Lower lobe of right lung (tissue), 2 donors: ENCODE results near the gene PCDHA1. TPM values are rescaled to one million over a fixed set of nuclear protein-coding genes. Genes with fewer than 3 reads are reported as not detected.
A peak's percentile ranks its signal among the peaks of the same experiment; 100 is the strongest.
"Not testable (repeated sequence)": the region's sequence is repeated elsewhere in the genome, so short reads cannot be mapped to it uniquely, and the experiment has no call there.

ENCODE experiments used
- ATAC-seq, 2 donors: fragments of 200-7000 bp; cut with Tn5 transposase; one replicate each; pipeline ENCODE4 v1.9.1; 2020 to 2022; ENCODE audit warnings: mild to moderate bottlenecking in 2 of 2, moderate library complexity in 2 of 2
- DNase-seq: peaks from one replicate; pipeline ENCODE4 v3.0.0-alpha.2; 2020
- H3K27ac ChIP-seq: fragments of 200-600 bp; one replicate; pipeline ENCODE4 v1.8.0; 2022
- H3K27me3 ChIP-seq: fragments of 200-600 bp; one replicate; pipeline ENCODE4 v1.8.0; 2022; ENCODE audit warnings: low read depth
- H3K36me3 ChIP-seq: fragments of 200-600 bp; one replicate; pipeline ENCODE4 v1.8.0; 2022; ENCODE audit warnings: mild to moderate bottlenecking
- H3K4me1 ChIP-seq: fragments of 200-600 bp; one replicate; pipeline ENCODE4 v1.8.0; 2022
- H3K4me3 ChIP-seq: fragments of 200-600 bp; one replicate; pipeline ENCODE4 v1.8.0; 2022; ENCODE audit warnings: mild to moderate bottlenecking
- H3K9me3 ChIP-seq: fragments of 200-600 bp; one replicate; pipeline ENCODE4 v1.8.0; 2022
- intact Hi-C: fragments of 100-400 bp; cut with DNase I; formaldehyde crosslinking; loops from one replicate; pipeline ENCODE4 v1.11.0; 2022
- total RNA-seq: library from RNA; stranded (reverse); fragmentation: NEBNext Ultra II Directional; extraction: Animal tissue kit (Norgen Biotek cat#: 25700); gene quantifications from one replicate; pipeline ENCODE4 v1.2.1, GENCODE V29; 2021
- TF ChIP-seq, protein P1 (sequence below): fragments of 200-600 bp; IDR thresholded peaks from one replicate; pipeline ENCODE4 v1.8.0; 2022; ENCODE audit warnings: antibody characterized with exemption, mild to moderate bottlenecking
- donor health status: DM: no; HTN: yes; CAD: no; lungs with severe emphysema.

The PCDHA1 gene
- total RNA-seq, 1 donor from 2014 or later = not detected

DNA sequence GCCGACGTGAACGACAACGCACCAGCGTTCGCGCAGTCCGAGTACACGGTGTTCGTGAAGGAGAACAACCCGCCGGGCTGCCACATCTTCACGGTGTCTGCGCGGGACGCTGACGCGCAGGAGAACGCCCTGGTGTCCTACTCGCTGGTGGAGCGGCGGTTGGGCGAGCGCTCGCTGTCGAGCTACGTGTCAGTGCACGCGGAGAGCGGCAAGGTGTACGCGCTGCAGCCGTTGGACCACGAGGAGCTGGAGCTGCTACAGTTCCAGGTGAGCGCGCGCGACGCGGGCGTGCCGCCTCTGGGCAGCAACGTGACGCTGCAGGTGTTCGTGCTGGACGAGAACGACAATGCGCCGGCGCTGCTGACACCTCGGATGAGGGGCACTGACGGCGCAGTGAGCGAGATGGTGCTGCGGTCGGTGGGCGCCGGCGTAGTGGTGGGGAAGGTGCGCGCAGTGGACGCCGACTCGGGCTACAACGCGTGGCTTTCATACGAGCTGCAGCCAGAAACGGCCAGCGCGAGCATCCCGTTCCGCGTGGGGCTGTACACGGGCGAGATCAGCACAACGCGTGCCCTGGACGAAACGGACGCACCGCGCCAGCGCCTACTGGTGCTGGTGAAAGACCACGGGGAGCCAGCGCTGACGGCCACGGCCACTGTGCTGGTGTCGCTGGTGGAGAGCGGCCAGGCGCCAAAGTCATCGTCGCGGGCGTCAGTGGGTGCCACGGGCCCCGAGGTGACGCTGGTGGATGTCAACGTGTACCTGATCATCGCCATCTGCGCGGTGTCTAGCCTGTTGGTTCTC lies 64.1 kb downstream of the PCDHA1 start:
- H3K9me3 ChIP-seq, DNase-seq, ATAC-seq, H3K4me1 ChIP-seq, H3K4me3 ChIP-seq, H3K36me3 ChIP-seq, H3K27ac ChIP-seq, intact Hi-C loops: not testable (repeated sequence)
- peaks cover 22% of the 10 kb centered on the region for H3K27me3 ChIP-seq

GRCh38 chr5:140855772-140856674 lies 70.1 kb downstream of the PCDHA1 start, which contains the start of gene PCDHA10:
Gene PCDHA10 (plus strand): TSS chr5:140855897. CDS start chr5:140856049, 152 bp downstream.
- Histone ChIP-seq H3K4me3 (peak within 1 kb of the TSS; percentile 32), H3K27me3 (no peaks in the 10 kb centered on the region), H3K36me3 (no peaks in the 10 kb centered on the region), H3K4me1 (no peaks in the 10 kb centered on the region), H3K9me3 (peaks cover 3% of the 10 kb centered on the region), H3K27ac (no peak within 1 kb of the TSS)
- DNase-seq (no peak), ATAC-seq (no peak)
- TF ChIP-seq, protein P1, sequence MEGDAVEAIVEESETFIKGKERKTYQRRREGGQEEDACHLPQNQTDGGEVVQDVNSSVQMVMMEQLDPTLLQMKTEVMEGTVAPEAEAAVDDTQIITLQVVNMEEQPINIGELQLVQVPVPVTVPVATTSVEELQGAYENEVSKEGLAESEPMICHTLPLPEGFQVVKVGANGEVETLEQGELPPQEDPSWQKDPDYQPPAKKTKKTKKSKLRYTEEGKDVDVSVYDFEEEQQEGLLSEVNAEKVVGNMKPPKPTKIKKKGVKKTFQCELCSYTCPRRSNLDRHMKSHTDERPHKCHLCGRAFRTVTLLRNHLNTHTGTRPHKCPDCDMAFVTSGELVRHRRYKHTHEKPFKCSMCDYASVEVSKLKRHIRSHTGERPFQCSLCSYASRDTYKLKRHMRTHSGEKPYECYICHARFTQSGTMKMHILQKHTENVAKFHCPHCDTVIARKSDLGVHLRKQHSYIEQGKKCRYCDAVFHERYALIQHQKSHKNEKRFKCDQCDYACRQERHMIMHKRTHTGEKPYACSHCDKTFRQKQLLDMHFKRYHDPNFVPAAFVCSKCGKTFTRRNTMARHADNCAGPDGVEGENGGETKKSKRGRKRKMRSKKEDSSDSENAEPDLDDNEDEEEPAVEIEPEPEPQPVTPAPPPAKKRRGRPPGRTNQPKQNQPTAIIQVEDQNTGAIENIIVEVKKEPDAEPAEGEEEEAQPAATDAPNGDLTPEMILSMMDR = peak; percentile 16
- intact Hi-C loops = no loop called here

DNA sequence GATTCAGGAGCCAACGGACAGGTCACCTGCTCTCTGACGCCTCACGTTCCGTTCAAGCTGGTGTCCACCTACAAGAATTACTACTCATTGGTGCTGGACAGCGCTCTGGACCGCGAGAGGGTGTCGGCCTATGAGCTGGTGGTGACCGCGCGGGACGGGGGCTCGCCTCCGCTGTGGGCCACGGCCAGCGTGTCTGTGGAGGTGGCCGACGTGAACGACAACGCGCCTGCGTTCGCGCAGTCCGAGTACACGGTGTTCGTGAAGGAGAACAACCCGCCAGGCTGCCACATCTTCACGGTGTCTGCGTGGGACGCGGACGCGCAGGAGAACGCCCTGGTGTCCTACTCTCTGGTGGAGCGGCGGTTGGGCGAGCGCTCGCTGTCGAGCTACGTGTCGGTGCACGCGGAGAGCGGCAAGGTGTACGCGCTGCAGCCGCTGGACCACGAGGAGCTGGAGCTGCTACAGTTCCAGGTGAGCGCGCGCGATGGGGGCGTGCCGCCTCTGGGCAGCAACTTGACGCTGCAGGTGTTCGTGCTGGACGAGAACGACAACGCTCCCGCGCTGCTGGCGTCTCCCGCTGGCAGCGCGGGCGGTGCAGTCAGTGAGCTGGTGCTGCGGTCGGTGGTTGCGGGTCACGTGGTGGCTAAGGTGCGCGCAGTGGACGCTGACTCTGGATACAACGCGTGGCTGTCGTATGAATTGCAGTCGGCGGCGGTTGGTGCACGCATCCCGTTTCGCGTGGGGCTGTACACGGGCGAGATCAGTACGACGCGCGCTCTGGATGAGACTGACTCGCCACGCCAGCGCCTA lies 71.4 kb downstream of the PCDHA1 start:
- DNase-seq (no peak), ATAC-seq (peak in 1 of 2 donors; percentile 51)
- TF ChIP-seq, protein P1 = no peak
- Histone ChIP-seq H3K9me3 (peaks cover 3% of the 10 kb centered on the region), H3K27me3 (no peaks in the 10 kb centered on the region), H3K27ac (no peak overlapping the region), H3K4me1 (no peaks in the 10 kb centered on the region), H3K4me3 (no peak overlapping the region), H3K36me3 (no peaks in the 10 kb centered on the region)
- intact Hi-C loops = no loop called here

- peaks cover 7% of the 10 kb centered on the region for H3K9me3 ChIP-seq
- TF ChIP-seq, protein P1 = no peak
- H3K4me3 ChIP-seq = no peak overlapping the region
- intact Hi-C loops = no loop called here
- DNase-seq (no peak), ATAC-seq (no peak)
- no peaks in the 10 kb centered on the region for H3K4me1 ChIP-seq
- no peaks in the 10 kb centered on the region for H3K27me3 ChIP-seq
- no peaks in the 10 kb centered on the region for H3K36me3 ChIP-seq
- H3K27ac ChIP-seq = no peak overlapping the region
Measured at GRCh38 chr5:140857987-140858240, 72.0 kb downstream of the PCDHA1 start.

DNA sequence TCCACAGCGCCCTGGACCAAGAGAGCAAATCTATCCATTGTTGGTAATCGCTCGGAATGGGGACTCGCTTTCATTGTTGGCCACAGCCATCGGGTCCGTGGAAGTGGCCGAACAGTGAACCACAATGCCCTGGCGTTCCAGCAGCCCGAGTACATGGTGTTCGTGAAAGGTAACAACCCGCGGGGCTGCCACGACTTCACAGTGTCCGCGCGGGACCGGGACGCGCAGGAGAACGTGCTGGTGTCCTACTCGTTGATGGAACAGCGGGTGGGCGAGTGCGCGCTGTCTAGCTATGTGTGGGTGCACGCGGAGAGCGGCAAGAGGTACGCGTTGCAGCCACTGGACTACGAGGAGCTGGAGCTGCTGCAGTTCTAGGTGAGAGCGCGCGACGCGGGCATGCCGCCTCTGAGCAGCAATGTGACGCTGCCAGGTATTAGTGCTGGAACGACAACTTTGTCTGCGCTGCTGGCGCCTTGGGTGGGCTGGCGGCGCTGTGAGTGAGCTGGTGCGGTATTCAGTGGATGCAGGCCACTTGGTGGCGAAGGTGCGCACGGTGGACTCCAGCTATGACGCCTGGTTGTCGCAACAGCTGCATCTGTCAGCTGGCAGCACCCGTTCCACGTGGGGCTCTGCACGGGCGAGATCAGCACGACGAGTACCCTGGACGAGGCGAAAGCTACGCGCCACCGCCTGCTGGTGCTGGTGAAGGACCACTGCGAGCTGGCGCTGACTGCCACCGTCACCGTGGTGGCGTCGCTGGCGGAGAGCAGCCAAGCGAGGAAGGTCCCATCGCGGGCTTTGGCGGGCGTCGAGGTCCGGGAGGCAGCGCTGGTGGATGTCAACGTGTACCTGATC lies 76.7 kb downstream of the PCDHA1 start:
- no peak for ATAC-seq
- Histone ChIP-seq H3K27ac (no peak overlapping the region), H3K9me3 (peaks cover 11% of the 10 kb centered on the region), H3K36me3 (no peaks in the 10 kb centered on the region), H3K4me1 (no peaks in the 10 kb centered on the region), H3K4me3 (no peak overlapping the region), H3K27me3 (no peaks in the 10 kb centered on the region)
- TF ChIP-seq, protein P1 = no peak
- DNase-seq = no peak
- intact Hi-C loops = no loop called here
